Peyer's patch (tissue), 4 donors: Measurements from ENCODE around the gene ZNF804B.

Experiments
- CTCF ChIP-seq, 6 experiments: fragments of 450-650 bp in 4 of 6; fragments of 200-600 bp in 2 of 6; sonication (generic) in 1 of 6; IDR thresholded peaks; one replicate each; pipeline ENCODE4 v1.5.1; 2017 to 2019; ENCODE audit warnings: antibody characterized with exemption in 6 of 6, mild to moderate bottlenecking in 3 of 6, moderate library complexity in 1 of 6
- POLR2A ChIP-seq, 2 donors: fragments of 450-650 bp; IDR thresholded peaks; one replicate each; pipeline ENCODE4 v1.5.1; 2017; ENCODE audit warnings: antibody characterized with exemption in 2 of 2, mild to moderate bottlenecking in 2 of 2, moderate library complexity in 2 of 2

GRCh38 chr7:89247207-89247606, 487.7 kb downstream of the ZNF804B start:
- TF ChIP-seq CTCF (IDR thresholded peaks at IDR 0.05): no peak
- no peak for TF ChIP-seq POLR2A (IDR thresholded peaks at IDR 0.05)
